ENCODE results near the gene CLEC2D.
"Not testable (repeated sequence)": the region's sequence is repeated elsewhere in the genome, so short reads cannot be mapped to it uniquely, and the experiment has no call there.

Gene CLEC2D

DNA sequence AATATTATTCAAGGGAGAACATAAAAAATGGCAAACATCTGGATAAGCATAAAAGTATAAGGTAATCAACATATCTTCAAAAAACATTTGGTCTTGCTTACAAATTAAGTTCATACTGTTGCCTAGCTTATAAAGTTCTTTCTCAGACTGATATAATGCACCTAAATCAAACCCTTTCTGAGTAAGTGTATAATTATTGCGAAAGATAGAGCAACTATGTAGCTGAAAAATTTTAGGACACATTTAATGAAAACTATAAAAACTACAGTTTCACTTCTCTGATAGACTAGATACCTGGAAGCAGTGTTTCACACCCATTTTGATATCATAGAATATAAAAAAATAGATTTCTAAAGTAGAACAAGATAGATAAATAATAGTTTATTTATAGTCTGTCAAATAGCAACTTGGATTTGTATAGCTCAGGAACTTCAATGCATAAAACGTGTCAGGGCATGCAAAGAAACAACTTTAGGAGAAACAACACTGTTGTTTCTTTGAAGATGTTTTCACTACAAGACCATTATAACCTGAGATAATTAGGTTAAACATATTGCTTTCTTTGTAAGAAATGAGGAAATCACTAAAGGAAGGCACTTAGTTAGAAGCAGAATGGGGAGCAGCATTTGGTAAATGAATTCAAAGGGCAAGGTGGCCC is 55.8 kb downstream of the CLEC2D start:
- DNase-seq (ENCODE audit: low read depth in 2 of 3, low spot score in 1 of 3), result no peak

DNA sequence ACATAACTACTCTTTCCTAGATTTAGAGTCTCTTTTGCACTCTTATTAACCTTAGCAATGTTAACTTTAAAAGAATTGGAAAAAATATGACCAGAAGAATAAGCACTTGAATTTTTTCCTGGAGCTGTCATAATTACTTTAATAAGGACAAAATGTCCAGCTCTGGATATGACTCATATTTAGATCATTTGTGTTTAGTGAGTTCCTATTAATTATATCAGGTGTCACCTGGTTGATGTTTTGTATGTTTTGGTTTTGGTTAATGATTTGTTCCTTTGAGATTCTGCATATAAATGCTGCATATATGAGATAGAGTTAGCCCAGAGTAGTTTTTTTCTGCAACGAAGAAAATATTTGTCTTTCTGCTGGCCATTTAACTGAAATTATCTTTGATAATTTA is 58.3 kb downstream of the CLEC2D start:
- no peak for DNase-seq (ENCODE audit: low read depth in 2 of 3, low spot score in 1 of 3)

DNA sequence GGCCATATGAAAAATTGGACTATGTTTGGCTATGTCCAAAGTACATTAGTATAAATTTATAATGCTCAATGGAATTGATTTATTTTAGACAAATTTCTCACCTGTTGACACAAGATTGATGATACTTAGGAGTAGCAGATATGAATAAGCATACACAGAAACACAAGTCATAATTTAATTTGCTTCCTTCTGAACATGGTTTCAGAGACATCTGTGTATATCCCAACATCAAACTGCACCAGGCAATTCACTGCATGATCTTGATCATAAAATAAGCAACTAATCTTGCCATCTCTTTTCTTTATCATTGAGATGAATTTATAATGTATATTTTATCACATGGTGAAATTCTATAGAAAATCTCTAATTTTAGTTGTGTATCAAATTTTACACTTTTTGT is 59.6 kb downstream of the CLEC2D start:
- DNase-seq (ENCODE audit: low read depth in 2 of 3, low spot score in 1 of 3), result no peak

DNA sequence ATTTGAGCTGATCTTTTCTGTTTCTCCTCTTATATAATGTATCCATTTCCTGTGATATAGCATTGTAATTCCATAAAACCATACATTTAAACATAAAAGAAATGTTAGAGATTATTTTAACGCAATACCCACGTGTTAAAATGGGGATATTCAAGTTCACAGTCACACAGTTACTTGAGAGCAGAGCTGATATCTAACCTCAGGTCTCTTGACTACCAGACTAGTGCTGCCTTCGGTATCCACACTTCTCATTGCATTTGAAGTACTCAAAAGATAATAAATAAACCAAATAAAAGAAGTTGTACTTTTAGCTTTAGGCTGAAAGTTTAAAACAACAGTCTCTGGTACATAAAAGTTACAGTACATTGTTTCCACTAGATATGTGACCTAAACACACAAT is 60.5 kb downstream of the CLEC2D start:
- no peak for DNase-seq (ENCODE audit: low read depth in 2 of 3, low spot score in 1 of 3)

DNA sequence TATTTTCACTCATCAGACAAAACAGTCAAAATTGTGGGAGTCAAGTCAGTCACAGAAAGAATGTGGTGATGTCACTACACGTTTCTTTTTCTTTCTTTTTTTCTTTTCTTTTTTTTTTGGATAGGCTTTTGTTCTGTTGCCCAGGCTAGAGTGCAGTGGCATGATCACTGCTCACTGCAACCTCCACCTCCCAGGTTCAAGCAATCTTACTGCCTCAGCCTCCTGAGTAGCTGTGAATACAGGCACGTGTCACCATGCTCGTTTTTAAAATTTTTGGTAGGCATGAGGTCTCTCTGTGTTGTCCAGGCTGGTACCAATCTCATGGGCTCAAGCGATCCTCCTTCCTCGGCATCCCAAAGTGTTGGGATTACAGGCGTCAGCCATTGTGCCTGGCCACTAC is 61.1 kb downstream of the CLEC2D start:
- DNase-seq (ENCODE audit: low read depth in 2 of 3, low spot score in 1 of 3), result no peak

DNA sequence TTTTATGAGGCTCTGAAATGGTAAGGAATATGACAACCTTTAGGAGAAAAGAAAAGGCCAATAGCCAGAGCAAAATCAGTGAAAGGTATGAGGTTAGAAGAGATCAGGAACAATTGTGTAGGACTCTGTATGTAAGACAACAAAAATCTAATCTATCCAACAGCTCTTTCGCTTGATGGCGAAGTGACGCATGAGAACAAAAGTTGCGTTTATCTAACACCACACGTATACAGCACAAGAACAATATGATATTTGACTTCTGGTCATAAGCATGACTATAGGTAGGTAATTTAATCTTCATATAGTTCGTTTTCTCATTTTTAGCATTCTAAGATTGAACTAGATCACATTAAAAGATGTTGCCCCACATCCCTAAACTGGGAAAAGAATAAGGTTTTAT is 61.9 kb downstream of the CLEC2D start:
- no peak for DNase-seq (ENCODE audit: low read depth in 2 of 3, low spot score in 1 of 3)

DNA sequence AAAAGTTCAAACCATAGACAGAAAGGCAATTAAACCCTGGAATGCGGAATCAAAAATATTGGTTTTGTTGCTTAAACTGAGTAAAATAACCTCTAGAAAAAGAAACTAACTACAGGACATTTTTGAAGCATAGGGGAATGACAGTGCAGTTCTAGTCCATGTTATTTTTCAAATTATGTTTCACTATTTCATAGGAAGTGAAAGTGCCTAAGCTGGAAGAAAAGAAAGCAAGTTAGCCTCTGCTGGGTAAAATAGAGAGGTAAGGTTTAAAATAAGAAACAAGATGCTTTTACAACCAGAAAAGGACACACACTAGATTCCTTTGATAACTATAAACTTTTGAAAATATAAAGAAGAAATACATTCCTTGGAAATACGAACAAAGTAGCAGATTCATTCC is 62.3 kb downstream of the CLEC2D start:
- DNase-seq (ENCODE audit: low read depth in 2 of 3, low spot score in 1 of 3), result no peak

DNA sequence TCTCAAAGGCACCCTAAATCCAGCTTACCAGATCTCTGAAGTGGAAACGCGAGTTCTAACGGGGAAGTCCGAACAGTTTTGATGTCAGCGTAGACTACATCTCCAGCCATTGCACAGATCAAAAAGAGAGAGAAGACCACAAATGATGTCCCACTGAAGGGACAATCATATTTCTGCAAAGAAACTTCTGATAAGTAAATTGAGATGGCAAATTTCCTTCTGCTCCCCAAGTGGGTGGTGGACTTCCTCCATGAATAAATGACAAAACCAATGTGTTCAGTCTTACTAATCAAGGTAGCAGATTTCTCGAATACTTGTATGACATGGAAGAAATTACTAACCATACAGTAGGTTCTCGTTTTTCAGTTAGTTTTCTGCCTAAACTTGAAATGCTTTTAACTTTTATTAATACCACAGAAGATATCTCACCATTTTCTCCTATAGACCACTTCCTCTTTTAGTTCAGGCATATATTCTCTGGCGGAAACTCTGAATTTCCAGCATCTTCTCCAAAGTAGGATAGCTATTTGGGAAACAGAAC is 63.5 kb downstream of the CLEC2D start, which contains the start of gene CLECL1:
Gene CLECL1 (minus strand): TSS at position 177 of the 541 bp plus-strand sequence.
- DNase-seq (ENCODE audit: low read depth in 2 of 3, low spot score in 1 of 3), result no peak

DNA sequence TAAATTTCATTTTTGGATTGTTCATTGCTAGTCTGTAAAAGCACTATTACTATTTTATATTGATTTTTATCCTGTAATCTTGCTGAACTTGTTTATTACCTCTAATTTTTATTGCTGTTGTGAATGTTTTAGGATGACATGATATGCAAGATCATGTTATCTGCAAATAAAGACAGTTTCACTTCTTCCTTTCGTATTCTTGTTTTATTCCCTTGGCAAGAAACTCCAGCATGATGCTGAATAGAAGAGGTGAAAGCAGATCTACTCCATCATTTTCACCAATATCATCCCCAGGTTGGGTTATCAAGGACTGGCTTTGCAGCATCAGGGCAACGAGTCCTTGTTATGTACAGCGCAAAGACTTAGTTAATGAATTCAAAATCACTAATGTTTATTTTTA is 66.1 kb downstream of the CLEC2D start:
- no peak for DNase-seq (ENCODE audit: low read depth in 2 of 3, low spot score in 1 of 3)

DNA sequence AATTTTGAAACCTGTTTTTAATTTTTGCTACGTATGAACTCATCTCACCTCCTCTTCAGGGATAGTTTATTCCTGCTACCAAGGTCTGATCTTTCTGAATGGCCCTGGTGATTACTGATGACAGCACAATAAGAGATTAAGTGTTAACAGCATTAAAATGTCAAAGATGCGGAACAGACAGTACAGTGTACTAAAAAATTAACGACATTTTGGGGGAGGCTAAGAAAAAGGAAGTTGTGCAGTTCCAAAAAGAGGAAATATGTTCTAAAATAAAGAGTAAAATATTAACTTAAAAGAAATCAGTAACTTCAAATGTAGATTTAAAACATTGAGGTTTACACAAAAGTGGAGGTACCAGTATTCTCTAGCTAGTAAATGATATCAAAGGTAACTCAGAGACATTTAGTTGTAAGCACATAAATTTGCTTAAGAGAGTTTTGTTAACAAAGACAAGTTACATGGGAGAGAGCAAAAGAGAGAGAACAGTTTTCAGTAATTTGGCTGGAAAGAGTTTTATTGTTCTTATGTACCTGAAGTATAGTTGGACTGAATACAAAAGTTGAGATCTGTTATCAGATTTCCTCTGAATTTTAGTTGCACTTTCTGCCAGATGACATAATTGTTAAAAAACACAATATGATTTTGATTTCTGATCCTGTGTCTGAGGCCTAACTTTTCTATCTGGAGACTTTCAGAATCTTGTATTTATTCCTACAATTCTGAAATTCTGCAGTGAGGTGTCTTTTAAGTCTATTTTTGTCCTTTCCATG is 67.6 kb downstream of the CLEC2D start:
- DNase-seq (ENCODE audit: low read depth in 2 of 3, low spot score in 1 of 3), result no peak

DNA sequence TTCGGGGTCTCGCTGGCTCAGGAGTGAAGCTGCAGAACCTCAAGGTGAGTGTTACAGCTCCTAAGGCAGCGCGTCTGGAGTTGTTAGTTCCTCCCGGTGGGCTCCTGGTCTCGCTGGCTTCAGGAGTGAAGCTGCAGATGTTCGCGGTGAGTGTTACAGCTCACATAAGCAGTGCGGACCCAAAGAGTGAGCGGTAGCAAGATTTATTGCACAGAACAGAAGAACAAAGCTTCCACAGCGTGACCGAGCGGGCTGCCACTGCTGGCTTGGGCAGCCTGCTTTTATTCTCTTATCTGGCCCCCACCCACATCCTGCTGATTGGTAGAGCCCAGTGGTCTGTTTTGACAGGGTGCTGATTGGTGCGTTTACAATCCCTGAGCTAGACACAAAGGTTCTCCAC is 69.4 kb downstream of the CLEC2D start:
- not testable (repeated sequence) for DNase-seq (ENCODE audit: low read depth in 2 of 3, low spot score in 1 of 3)

DNA sequence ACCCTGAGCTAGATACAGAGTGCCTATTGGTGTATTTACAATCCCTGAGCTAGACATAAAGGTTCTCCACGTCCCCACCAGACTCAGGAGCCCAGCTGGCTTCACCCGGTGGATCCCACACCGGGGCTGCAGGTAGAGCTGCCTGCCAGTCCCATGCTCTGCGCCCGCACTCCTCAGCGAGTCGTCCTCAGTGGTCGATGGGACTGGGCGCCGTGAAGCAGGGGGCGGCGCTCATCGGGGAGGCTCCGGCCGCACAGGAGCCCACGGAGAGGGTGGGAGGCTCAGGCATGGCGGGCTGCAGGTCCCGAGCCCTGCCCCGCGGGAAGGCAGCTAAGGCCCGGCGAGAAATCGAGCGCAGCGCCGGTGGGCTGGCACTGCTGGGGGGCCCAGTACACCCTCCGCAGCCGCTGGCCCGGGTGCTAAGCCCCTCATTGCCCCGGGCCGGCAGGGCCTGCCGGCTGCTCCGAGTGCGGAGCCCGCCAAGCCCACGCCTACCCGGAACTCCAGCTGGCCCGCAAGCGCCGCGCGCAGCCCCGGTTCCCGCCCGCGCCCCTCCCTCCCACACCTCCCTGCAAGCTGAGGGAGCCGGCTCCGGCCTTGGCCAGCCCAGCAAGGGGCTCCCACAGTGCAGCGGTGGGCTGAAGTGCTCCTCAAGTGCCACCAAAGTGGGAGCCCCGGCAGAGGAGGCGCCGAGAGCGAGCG is 70.0 kb downstream of the CLEC2D start:
- not testable (repeated sequence) for DNase-seq (ENCODE audit: low read depth in 2 of 3, low spot score in 1 of 3)

DNA sequence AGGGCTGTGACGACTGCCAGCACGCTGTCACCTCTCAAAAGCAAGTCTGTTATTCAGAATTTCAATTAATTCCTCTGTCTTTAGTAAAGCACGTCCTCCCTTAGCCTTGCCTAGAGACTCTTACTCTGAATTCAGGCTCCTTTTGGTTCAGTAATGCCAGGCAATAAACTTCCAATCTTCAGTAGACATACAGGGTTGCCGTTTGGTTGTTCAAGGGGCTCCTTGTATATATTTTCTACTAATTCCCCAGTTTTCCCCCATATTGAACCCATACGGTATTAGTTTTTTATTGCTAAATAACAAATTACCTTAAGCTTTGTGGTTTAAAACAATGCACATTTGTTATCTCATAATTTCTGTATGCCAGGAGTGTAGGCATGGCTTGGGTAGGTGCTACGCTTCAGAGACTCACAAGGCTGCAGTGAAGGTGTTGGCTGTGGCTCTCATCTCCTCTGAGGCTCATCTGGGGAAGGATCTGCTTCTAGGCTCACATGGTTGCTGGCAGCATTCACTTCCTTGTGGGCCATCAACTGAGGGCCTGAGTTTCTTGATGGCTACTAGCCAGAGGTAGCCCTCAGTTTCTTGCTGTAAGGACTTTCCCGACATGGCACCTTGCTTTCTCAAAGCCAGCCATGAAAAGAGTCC is 70.7 kb downstream of the CLEC2D start:
- DNase-seq (ENCODE audit: low read depth in 2 of 3, low spot score in 1 of 3), result no peak

DNA sequence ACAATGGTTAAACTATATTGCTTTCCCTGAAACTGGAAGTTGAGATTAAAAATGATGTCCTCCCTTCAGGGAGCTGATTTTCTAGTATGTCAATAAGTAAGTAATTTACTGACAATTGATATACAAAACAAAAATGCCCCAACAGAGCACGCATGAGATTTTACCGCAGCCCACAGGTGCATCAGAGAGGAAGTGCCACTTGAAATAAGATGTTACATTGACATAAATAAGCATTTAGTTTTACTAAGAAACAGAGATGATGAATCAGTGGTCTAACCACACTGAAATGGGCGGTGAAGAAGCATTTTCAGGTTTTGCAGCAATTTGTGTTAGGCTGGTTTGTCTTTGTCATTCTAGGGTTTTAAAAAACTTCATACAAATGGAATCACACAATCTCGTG is 72.2 kb downstream of the CLEC2D start:
- DNase-seq (ENCODE audit: low read depth in 2 of 3, low spot score in 1 of 3), result peak; percentile 56 to 68 (median 63)

DNA sequence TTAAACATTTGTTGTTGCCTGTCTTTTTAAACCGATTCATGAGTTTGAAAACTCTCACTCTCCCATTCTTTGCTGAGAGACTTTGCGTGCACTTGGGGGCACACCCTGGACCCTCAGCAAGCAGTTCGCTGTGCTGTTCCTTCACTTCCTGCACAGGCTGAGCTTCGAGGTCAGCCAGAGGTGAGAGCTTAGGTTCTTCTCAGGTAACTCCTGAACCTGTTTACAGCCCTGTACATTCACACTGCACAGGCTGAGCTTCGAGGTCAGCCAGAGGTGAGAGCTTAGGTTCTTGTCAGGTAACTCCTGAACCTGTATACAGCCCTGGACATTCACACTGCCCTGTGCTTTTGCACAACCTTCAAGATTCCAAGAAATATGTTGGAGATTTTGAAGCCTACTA is 73.1 kb downstream of the CLEC2D start:
- DNase-seq (ENCODE audit: low read depth in 2 of 3, low spot score in 1 of 3), result no peak

DNA sequence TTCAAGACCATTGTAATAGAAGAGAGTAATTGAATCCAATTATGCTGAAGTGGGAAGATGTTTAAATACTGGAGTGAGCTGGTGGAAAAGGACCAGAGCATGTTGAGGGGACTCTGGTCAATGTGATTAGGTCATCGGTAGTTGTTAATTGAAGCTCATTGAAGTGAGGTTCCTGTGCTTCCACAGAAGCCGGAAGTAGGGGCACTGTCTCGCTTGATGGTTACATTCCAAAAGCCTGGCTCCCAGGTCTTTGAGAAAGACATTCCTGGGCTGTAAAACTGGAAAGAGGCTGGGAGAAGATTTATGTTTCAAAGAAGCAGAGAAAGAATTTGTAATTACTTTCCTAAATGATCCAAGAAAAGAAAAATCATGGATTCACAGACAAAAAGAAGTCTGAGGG is 75.7 kb downstream of the CLEC2D start:
- no peak for DNase-seq (ENCODE audit: low read depth in 2 of 3, low spot score in 1 of 3)
